ENCODE data around the gene SEMA5A. TPM values are rescaled to one million over a fixed set of nuclear protein-coding genes. Genes with fewer than 3 reads are reported as not detected.

The SEMA5A gene
- total RNA-seq, 1 donor from 2014 or later = 11.9 TPM

- peaks cover 4% of the 10 kb centered on the region for H3K36me3 Mint-ChIP-seq
Observed at GRCh38 chr5:9165546-9165945, 380.3 kb downstream of the SEMA5A start.

GRCh38 chr5:9160747-9161146 is 385.1 kb downstream of the SEMA5A start:
- Histone ChIP-seq H3K79me2 (ENCODE audit: low read depth) (no peaks in the 10 kb centered on the region), H3K9ac (no peak overlapping the region), H3K4me2 (no peak overlapping the region), H4K20me1 (ENCODE audit: low read depth) (no peaks in the 10 kb centered on the region), H3F3A (ENCODE audit: low read depth) (no peaks in the 10 kb centered on the region), H3K36me3 (no peaks in the 10 kb centered on the region), H3K27ac (no peak overlapping the region), H3K27me3 (no peaks in the 10 kb centered on the region), H3K9me3 (ENCODE audit: low read depth) (no peaks in the 10 kb centered on the region), H2AFZ (replicated peaks) (no peak overlapping the region), H3K4me3 (no peak overlapping the region), H3K4me1 (no peaks in the 10 kb centered on the region)
- Mint-ChIP-seq H3K36me3 (peaks cover 2% of the 10 kb centered on the region), H3K9me3 (no peaks in the 10 kb centered on the region), H3K4me3 (no peak overlapping the region), H3K27ac (no peak overlapping the region), H3K27me3 (ENCODE audit: insufficient read depth, low read depth) (no peaks in the 10 kb centered on the region), H3K4me1 (peaks cover 16% of the 10 kb centered on the region)
- no peak for TF ChIP-seq EZH2phosphoT487 (IDR thresholded peaks at IDR 0.05)
- TF ChIP-seq CTCF (IDR thresholded peaks at IDR 0.05) = no peak
- TF ChIP-seq EZH2 (IDR thresholded peaks at IDR 0.05) = no peak
- no peak for DNase-seq (ENCODE audit: low spot score)

More at GRCh38 chr5:9165546-9165945, 380.3 kb downstream of the SEMA5A start:
- peaks cover 9% of the 10 kb centered on the region for H3K4me1 Mint-ChIP-seq
- no peaks in the 10 kb centered on the region for H3K9me3 Mint-ChIP-seq
- H3K27ac Mint-ChIP-seq = no peak overlapping the region
- peak; percentile 30 for DNase-seq (ENCODE audit: low spot score)
- H2AFZ ChIP-seq (replicated peaks) = no peak overlapping the region
- H3K4me2 ChIP-seq = no peak overlapping the region
- H3K27me3 Mint-ChIP-seq (ENCODE audit: insufficient read depth, low read depth) = no peaks in the 10 kb centered on the region
- H3F3A ChIP-seq (ENCODE audit: low read depth) = no peaks in the 10 kb centered on the region
- H3K9me3 ChIP-seq (ENCODE audit: low read depth) = no peaks in the 10 kb centered on the region
- no peaks in the 10 kb centered on the region for H4K20me1 ChIP-seq (ENCODE audit: low read depth)
- no peaks in the 10 kb centered on the region for H3K4me1 ChIP-seq
- no peak overlapping the region for H3K4me3 ChIP-seq
- no peak overlapping the region for H3K27ac ChIP-seq
- H3K79me2 ChIP-seq (ENCODE audit: low read depth) = no peaks in the 10 kb centered on the region
- H3K36me3 ChIP-seq = no peaks in the 10 kb centered on the region
- TF ChIP-seq CTCF (IDR thresholded peaks at IDR 0.05) (no peak), EZH2 (IDR thresholded peaks at IDR 0.05) (no peak), EZH2phosphoT487 (IDR thresholded peaks at IDR 0.05) (no peak)
- H3K9ac ChIP-seq = no peak overlapping the region
- H3K4me3 Mint-ChIP-seq = no peak overlapping the region
- no peaks in the 10 kb centered on the region for H3K27me3 ChIP-seq

GRCh38 chr5:9157811-9158210 is 388.1 kb downstream of the SEMA5A start:
- Mint-ChIP-seq H3K36me3 (peaks cover 2% of the 10 kb centered on the region), H3K27me3 (ENCODE audit: insufficient read depth, low read depth) (no peaks in the 10 kb centered on the region), H3K4me3 (no peak overlapping the region), H3K9me3 (no peaks in the 10 kb centered on the region), H3K4me1 (peaks cover 8% of the 10 kb centered on the region), H3K27ac (no peak overlapping the region)
- no peaks in the 10 kb centered on the region for H3K27me3 ChIP-seq
- no peaks in the 10 kb centered on the region for H3K79me2 ChIP-seq (ENCODE audit: low read depth)
- no peaks in the 10 kb centered on the region for H3F3A ChIP-seq (ENCODE audit: low read depth)
- DNase-seq (ENCODE audit: low spot score) = no peak
- H2AFZ ChIP-seq (replicated peaks) = no peak overlapping the region
- H3K4me1 ChIP-seq = no peaks in the 10 kb centered on the region
- no peak overlapping the region for H3K9ac ChIP-seq
- no peaks in the 10 kb centered on the region for H3K9me3 ChIP-seq (ENCODE audit: low read depth)
- H3K4me3 ChIP-seq = no peak overlapping the region
- H4K20me1 ChIP-seq (ENCODE audit: low read depth) = no peaks in the 10 kb centered on the region
- H3K27ac ChIP-seq = no peak overlapping the region
- H3K36me3 ChIP-seq = no peaks in the 10 kb centered on the region
- no peak overlapping the region for H3K4me2 ChIP-seq
- TF ChIP-seq CTCF (IDR thresholded peaks at IDR 0.05) (no peak), EZH2 (IDR thresholded peaks at IDR 0.05) (no peak), EZH2phosphoT487 (IDR thresholded peaks at IDR 0.05) (no peak)
